Common myeloid progenitor, CD34-positive (primary cell): ENCODE measurements around the gene AP1B1.

Experiments used
- CTCF ChIA-PET: fragments of 350-600 bp; sonication (Branson Sonifier 250); formaldehyde crosslinking; loops from one replicate; lab custom pipeline; 2021; ENCODE audit warnings: antibody characterized with exemption; lab: Charles Lee
- POLR2A ChIA-PET: fragments of 350-600 bp; sonication (Branson Sonifier 250); formaldehyde crosslinking; loops from one replicate; lab custom pipeline; 2021; ENCODE audit warnings: antibody characterized with exemption; lab: Charles Lee
- DNase-seq, 3 donors: peaks; one replicate each; pipeline versions ENCODE4 v3.0.0 to v3.0.0-alpha.2; 2013
- H3K27ac ChIP-seq, 2 experiments: 1 replicate in 1 of 2; 2 replicates in 1 of 2; pipeline ENCODE4 v1.7.0; 2013; ENCODE audit warnings: inconsistent platforms in 2 of 2, low read length in 2 of 2, mild to moderate bottlenecking in 2 of 2, low read depth in 1 of 2, moderate library complexity in 1 of 2; ENCODE audit not compliant: severe bottlenecking in 2 of 2, insufficient read depth in 1 of 2, poor library complexity in 1 of 2
- H3K27me3 ChIP-seq, 5 experiments: replicated peaks in 2 of 5; 1 replicate in 3 of 5; 2 replicates in 2 of 5; pipeline versions ENCODE4 v1.6.1 to v1.7.0; 2013; ENCODE audit warnings: low read length in 4 of 5, mild to moderate bottlenecking in 2 of 5, moderate library complexity in 2 of 5, inconsistent platforms in 1 of 5; ENCODE audit not compliant: insufficient read depth in 5 of 5, control insufficient read depth in 4 of 5
- H3K36me3 ChIP-seq, 4 experiments: 1 replicate in 2 of 4; 2 replicates in 2 of 4; pipeline versions ENCODE4 v1.6.1 to v1.7.0; 2013; ENCODE audit warnings: low read length in 3 of 4, control low read depth in 1 of 4, mild to moderate bottlenecking in 1 of 4; ENCODE audit not compliant: control insufficient read depth in 4 of 4, insufficient read depth in 4 of 4
- H3K4me1 ChIP-seq, 4 experiments: 1 replicate in 3 of 4; 2 replicates in 1 of 4; pipeline versions ENCODE4 v1.6.1 to v1.7.1; 2013; ENCODE audit warnings: low read length in 3 of 4, mild to moderate bottlenecking in 3 of 4, control low read depth in 1 of 4, inconsistent platforms in 1 of 4, moderate library complexity in 1 of 4; ENCODE audit not compliant: control insufficient read depth in 4 of 4, insufficient read depth in 4 of 4; ENCODE audit errors: control extremely low read depth in 1 of 4
- H3K4me3 ChIP-seq, 7 experiments: 1 replicate in 4 of 7; 2 replicates in 3 of 7; pipeline versions ENCODE4 v1.5.1 to v1.7.0; 2013; ENCODE audit warnings: mild to moderate bottlenecking in 7 of 7, low read length in 6 of 7, moderate library complexity in 6 of 7, inconsistent platforms in 2 of 7, low read depth in 2 of 7, control low read depth in 1 of 7; ENCODE audit not compliant: insufficient read depth in 4 of 7, control insufficient read depth in 1 of 7; ENCODE audit errors: extremely low read depth in 1 of 7
- H3K9me3 ChIP-seq, 5 experiments: 1 replicate in 4 of 5; 2 replicates in 1 of 5; pipeline versions ENCODE4 v1.6.1 to v1.7.1; 2013; ENCODE audit warnings: low read length in 4 of 5, mild to moderate bottlenecking in 2 of 5, inconsistent platforms in 1 of 5, low read depth in 1 of 5, moderate library complexity in 1 of 5; ENCODE audit not compliant: control insufficient read depth in 4 of 5, insufficient read depth in 2 of 5; ENCODE audit errors: control extremely low read depth in 1 of 5
- WGBS: methylation state at CpG from one replicate; pipeline ENCODE4 v1.1.5; 2013; ENCODE audit not compliant: insufficient coverage; 5-methylcytosine and 5-hydroxymethylcytosine counted together

AP1B1 gene

DNA sequence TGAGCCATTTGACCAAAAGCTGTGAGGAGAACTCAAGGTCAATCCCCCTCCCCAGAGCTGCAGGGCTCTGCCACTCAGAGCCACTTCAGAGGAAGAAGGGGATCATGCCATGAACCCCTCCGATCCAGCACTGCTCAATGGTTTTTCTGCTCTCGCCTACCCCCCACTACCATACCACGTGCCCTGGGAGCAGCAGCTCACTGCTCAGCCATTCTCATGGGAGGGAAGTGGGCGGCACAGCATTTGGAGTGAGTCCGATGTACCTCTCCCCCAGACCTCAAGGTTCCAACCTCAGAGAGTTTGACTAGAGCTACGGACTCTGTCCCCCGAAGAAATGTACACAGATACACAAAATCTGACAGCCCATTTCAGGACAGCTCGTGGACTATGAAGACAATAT is 34.5 kb downstream of the AP1B1 start:
- CTCF ChIA-PET = interaction anchor here (0.8 to 1.5 kb wide), 4 partner anchors 10 to 171 kb away, joined by 3 to 4 read pairs (median 3); no protein-coding TSS in a partner anchor
- Histone ChIP-seq H3K4me1 (no peaks in the 10 kb centered on the region), H3K27ac (no peak overlapping the region), H3K9me3 (no peaks in the 10 kb centered on the region), H3K27me3 (no peaks in the 10 kb centered on the region), H3K36me3 (peaks cover 13 to 98% (median 80%) of the 10 kb centered on the region in 4 experiments), H3K4me3 (no peak overlapping the region)
- POLR2A ChIA-PET = no interaction called here
- no peak for DNase-seq
- WGBS = 94% methylated on average over 5 of the region's 8 CpGs

DNA sequence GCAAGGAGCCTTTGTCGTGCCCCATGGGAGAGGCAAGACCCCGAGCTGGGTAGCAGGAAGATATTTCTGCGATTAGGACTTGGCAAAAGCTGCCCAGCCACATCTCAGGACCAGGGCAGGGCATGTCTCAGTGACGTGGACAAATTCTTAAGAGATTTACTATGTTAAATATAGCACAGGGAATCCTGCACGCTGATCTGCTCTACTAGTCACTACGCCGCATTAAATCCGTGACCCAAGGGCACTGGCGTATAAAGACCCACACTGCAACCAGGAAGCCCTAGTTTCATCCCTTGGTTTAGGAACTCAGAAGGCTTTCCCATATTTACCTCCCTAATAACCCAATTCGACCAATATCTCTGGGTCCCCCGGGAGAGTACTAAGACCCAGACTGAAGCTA is 35.1 kb downstream of the AP1B1 start:
- Histone ChIP-seq H3K27ac (no peak overlapping the region), H3K4me3 (no peak overlapping the region), H3K4me1 (no peaks in the 10 kb centered on the region), H3K27me3 (no peaks in the 10 kb centered on the region), H3K9me3 (no peaks in the 10 kb centered on the region), H3K36me3 (peaks cover 10 to 97% (median 78%) of the 10 kb centered on the region in 4 experiments)
- WGBS = 100% methylated on average over 11 of the region's 11 CpGs
- DNase-seq = no peak
- CTCF ChIA-PET = interaction anchor here (0.8 to 0.9 kb wide), 2 partner anchors 16 to 171 kb away, joined by 3 read pairs; no protein-coding TSS in a partner anchor
- POLR2A ChIA-PET = no interaction called here

DNA sequence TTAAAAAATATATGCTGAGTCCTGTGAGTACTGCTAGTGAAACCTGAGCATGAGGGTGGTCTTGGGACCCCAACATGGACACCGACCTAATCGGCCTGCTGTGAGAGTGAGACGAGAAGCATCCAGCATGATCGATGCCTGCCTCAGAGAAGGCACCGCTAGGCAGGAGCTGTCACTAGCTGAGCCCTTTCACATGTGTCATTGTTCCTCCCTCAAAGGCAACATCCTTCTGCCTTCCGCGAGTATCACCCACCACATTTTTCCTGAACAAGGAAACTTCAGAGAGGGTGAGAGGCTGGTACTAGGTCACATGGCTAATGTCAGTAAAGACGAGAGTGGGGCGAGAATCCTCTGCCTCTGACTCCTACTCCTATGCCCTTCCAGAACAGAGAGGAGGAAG is 35.6 kb downstream of the AP1B1 start:
- WGBS = 100% methylated on average over 5 of the region's 9 CpGs
- DNase-seq = no peak
- Histone ChIP-seq H3K4me1 (no peaks in the 10 kb centered on the region), H3K4me3 (no peak overlapping the region), H3K27ac (no peak overlapping the region), H3K27me3 (no peaks in the 10 kb centered on the region), H3K9me3 (no peaks in the 10 kb centered on the region), H3K36me3 (peaks cover 15 to 97% (median 76%) of the 10 kb centered on the region in 4 experiments)
- POLR2A ChIA-PET = no interaction called here
- CTCF ChIA-PET = no interaction called here

DNA sequence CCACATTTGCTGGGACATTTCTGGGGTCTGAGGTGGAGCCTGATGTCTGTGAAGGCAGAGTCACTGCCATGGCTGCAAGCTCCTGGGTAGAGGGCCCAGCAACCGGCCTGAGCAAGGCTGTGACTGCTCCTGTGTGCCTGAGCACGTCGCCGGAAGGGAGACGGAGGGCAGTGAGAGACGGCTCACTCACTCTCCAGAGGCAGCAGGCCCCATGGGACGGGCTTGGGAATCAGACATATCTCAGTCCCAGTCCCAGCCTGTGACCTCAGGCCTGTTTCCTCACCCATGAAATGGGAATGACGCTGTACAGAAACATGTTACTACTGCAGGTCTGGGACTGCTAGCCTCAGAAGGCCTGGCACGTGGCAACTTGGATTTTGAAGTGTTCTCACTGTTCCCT is 36.5 kb downstream of the AP1B1 start:
- no peak for DNase-seq
- CTCF ChIA-PET = interaction anchor here (1.1 kb wide), 1 partner anchor 10 kb away, joined by 4 read pairs; no protein-coding TSS in a partner anchor
- peaks cover 22 to 99% (median 82%) of the 10 kb centered on the region in 4 experiments for H3K36me3 ChIP-seq

DNA sequence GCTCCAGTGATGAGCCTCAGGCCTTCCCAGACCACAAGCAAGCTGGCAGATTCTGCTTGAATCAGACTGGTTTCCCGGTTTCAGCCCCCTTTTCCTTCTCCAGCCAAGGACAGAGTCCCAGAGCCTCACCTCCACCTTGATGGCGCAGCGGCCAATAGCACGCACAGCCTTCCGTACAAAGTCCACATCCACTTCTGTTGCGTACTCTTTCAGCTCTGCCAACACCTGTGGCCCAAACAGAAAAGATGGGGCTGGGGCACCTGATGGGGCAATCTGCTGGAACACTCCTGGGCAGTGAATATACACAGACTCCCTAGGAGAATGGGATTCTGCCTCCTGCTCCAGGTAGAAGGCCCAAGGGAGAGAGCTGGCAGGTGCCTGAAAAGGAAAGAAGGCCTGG is 37.3 kb downstream of the AP1B1 start:
- no peaks in the 10 kb centered on the region for H3K27me3 ChIP-seq
- H3K4me1 ChIP-seq = no peaks in the 10 kb centered on the region
- CTCF ChIA-PET = interaction anchor here (1.0 to 1.1 kb wide), 3 partner anchors 9 to 174 kb away, joined by 3 to 4 read pairs (median 3); no protein-coding TSS in a partner anchor
- no peak for DNase-seq
- WGBS = 100% methylated on average over 6 of the region's 6 CpGs
- H3K36me3 ChIP-seq = peaks cover 23 to 99% (median 85%) of the 10 kb centered on the region in 4 experiments
- POLR2A ChIA-PET = no interaction called here
- H3K4me3 ChIP-seq = no peak overlapping the region
- H3K9me3 ChIP-seq = no peaks in the 10 kb centered on the region
- H3K27ac ChIP-seq = no peak overlapping the region

More for the DNA sequence above, 36.5 kb downstream of the AP1B1 start:
- H3K4me3 ChIP-seq = no peak overlapping the region
- no peak overlapping the region for H3K27ac ChIP-seq
- H3K9me3 ChIP-seq = no peaks in the 10 kb centered on the region
- no peaks in the 10 kb centered on the region for H3K4me1 ChIP-seq
- WGBS = 100% methylated on average over 7 of the region's 9 CpGs
- POLR2A ChIA-PET = no interaction called here
- H3K27me3 ChIP-seq = no peaks in the 10 kb centered on the region

DNA sequence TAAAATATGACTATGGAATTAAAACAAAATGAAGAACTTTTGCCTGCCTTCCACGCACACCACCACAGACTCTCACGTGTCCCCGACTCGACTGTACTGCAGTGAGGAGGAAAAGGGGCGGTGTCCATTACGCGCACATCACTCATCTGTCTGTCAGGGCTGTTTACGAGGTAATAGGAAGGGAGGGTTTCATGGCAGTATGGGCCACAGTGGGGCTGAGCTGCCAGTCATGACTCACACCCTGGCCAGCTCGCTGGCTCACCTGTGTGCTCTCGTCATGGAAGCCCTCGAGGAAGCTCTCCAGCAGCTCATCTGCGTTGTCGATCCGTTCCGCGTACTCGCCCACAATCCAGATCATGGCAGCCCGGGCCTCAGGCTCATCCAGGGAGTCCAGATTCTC is 39.4 kb downstream of the AP1B1 start:
- DNase-seq = no peak
- Histone ChIP-seq H3K4me1 (peaks cover 0 to 3% (median 0%) of the 10 kb centered on the region in 4 experiments), H3K27me3 (no peaks in the 10 kb centered on the region), H3K27ac (no peak overlapping the region), H3K4me3 (no peak overlapping the region), H3K9me3 (no peaks in the 10 kb centered on the region), H3K36me3 (peaks cover 22 to 88% (median 76%) of the 10 kb centered on the region in 4 experiments)
- POLR2A ChIA-PET = no interaction called here
- CTCF ChIA-PET = no interaction called here
- 94% methylated on average over 15 of the region's 18 CpGs for WGBS

DNA sequence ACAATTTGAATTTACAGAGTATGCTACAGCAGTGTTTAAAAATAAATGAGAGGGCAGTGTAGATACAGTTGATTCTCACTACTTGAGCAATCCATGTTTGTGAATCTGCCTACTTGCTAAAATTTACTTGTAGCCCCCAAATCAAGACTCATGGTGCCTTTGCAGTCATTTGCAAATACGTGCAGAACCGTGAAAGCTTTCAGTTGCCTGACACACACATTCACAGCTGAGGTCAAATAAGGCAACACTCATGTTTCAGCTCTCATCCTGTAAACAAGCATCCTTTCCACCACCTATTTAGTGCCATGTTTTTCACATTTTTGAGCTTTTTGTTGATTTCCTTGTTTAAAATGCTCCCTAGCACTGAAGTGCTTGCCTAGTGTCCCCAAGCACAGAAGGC is 40.3 kb downstream of the AP1B1 start:
- peaks cover 0 to 7% (median 0%) of the 10 kb centered on the region in 4 experiments for H3K4me1 ChIP-seq
- H3K36me3 ChIP-seq = peaks cover 23 to 86% (median 72%) of the 10 kb centered on the region in 4 experiments
- no peaks in the 10 kb centered on the region for H3K9me3 ChIP-seq
- no peaks in the 10 kb centered on the region for H3K27me3 ChIP-seq
- 97% methylated on average over 2 of the region's 2 CpGs for WGBS
- POLR2A ChIA-PET = interaction anchor here (0.6 kb wide), 1 partner anchor 39 kb away, joined by 3 read pairs; no protein-coding TSS in a partner anchor
- CTCF ChIA-PET = interaction anchor here (1.3 kb wide), 1 partner anchor 22 kb away, joined by 3 read pairs; no protein-coding TSS in a partner anchor
- DNase-seq = no peak
- H3K27ac ChIP-seq = no peak overlapping the region
- no peak overlapping the region for H3K4me3 ChIP-seq
